Left lung (tissue), 10 donors: ENCODE data around the gene ADAMTS2. TPM values are rescaled to one million over a fixed set of nuclear protein-coding genes. Genes with fewer than 3 reads are reported as not detected.
A peak's percentile ranks its signal among the peaks of the same experiment; 100 is the strongest.

Experiments used
- ATAC-seq: fragments of 200-7000 bp; cut with Tn5 transposase; one replicate; pipeline ENCODE4 v1.9.1; 2020; ENCODE audit warnings: moderate library complexity
- DNase-seq, 4 donors: peaks; one replicate each; pipeline ENCODE4 v3.0.0-alpha.2; 2013 to 2020
- H3K27ac ChIP-seq, 2 donors: fragments of 200-600 bp; sonication (generic) in 1 of 2; one replicate each; pipeline versions ENCODE4 v1.5.0 to v1.8.0; 2020 to 2021
- H3K27me3 ChIP-seq, 2 donors: fragments of 200-600 bp; sonication (generic) in 1 of 2; one replicate each; pipeline versions ENCODE4 v1.5.0 to v1.8.0; 2020 to 2021
- H3K36me3 ChIP-seq, 2 donors: fragments of 200-600 bp; sonication (generic) in 1 of 2; one replicate each; pipeline versions ENCODE4 v1.5.0 to v1.8.0; 2020 to 2021
- H3K4me1 ChIP-seq, 2 donors: fragments of 200-600 bp; one replicate each; pipeline ENCODE4 v1.8.0; 2021
- H3K4me3 ChIP-seq, 2 donors: fragments of 200-600 bp; sonication (generic) in 1 of 2; one replicate each; pipeline versions ENCODE4 v1.5.0 to v1.8.0; 2020 to 2021; ENCODE audit warnings: mild to moderate bottlenecking in 1 of 2
- H3K9me3 ChIP-seq, 2 donors: fragments of 200-600 bp; sonication (generic) in 1 of 2; one replicate each; pipeline versions ENCODE4 v1.5.0 to v1.8.0; 2020 to 2021
- intact Hi-C, 2 donors: fragments of 100-400 bp; cut with DNase I; formaldehyde crosslinking; loops; one replicate each; pipeline versions ENCODE4 v1.11.2 to v1.14.2; 2022
- polyA plus RNA-seq, 6 donors: library from polyadenylated mRNA; unstranded; fragments of 120-200 nt; gene quantifications; one replicate each; pipeline ENCODE4 v1.2.1, GENCODE V29; 2013; ENCODE audit not compliant: insufficient read length in 6 of 6
- total RNA-seq, 2 donors: library from RNA; stranded (reverse); fragmentation: NEBNext Ultra II Directional; extraction: Animal tissue kit (Norgen Biotek cat#: 25700); gene quantifications; one replicate each; pipeline ENCODE4 v1.2.1, GENCODE V29; 2021
- TF ChIP-seq, protein P1 (sequence below), 2 donors: fragments of 200-600 bp; sonication (generic) in 1 of 2; IDR thresholded peaks; one replicate each; pipeline versions ENCODE4 v1.5.0 to v1.8.0; 2021; ENCODE audit warnings: antibody characterized with exemption in 2 of 2
- donor health status: DM: no; HTN: yes; CAD: no.
- donor health status: DM: no; HTN: no; CAD: no.

ADAMTS2 gene
- total and polyA plus RNA-seq, 8 donors: 27.5 to 68.2 (median 36.0) TPM

- Histone ChIP-seq H3K27ac (no peak overlapping the region), H3K4me3 (no peak overlapping the region), H3K9me3 (peaks cover 0 to 3% of the 10 kb centered on the region in 2 donors), H3K36me3 (no peaks in the 10 kb centered on the region), H3K4me1 (no peaks in the 10 kb centered on the region), H3K27me3 (peaks cover 0 to 7% of the 10 kb centered on the region in 2 donors)
- TF ChIP-seq, protein P1, sequence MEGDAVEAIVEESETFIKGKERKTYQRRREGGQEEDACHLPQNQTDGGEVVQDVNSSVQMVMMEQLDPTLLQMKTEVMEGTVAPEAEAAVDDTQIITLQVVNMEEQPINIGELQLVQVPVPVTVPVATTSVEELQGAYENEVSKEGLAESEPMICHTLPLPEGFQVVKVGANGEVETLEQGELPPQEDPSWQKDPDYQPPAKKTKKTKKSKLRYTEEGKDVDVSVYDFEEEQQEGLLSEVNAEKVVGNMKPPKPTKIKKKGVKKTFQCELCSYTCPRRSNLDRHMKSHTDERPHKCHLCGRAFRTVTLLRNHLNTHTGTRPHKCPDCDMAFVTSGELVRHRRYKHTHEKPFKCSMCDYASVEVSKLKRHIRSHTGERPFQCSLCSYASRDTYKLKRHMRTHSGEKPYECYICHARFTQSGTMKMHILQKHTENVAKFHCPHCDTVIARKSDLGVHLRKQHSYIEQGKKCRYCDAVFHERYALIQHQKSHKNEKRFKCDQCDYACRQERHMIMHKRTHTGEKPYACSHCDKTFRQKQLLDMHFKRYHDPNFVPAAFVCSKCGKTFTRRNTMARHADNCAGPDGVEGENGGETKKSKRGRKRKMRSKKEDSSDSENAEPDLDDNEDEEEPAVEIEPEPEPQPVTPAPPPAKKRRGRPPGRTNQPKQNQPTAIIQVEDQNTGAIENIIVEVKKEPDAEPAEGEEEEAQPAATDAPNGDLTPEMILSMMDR (IDR thresholded peaks at IDR 0.05): no peak
- DNase-seq: peak in 1 of 4 donors; percentile 42
- intact Hi-C loops: no loop called here
- ATAC-seq: no peak
Observed at GRCh38 chr5:179229331-179229831, 115.9 kb downstream of the ADAMTS2 start.

DNA sequence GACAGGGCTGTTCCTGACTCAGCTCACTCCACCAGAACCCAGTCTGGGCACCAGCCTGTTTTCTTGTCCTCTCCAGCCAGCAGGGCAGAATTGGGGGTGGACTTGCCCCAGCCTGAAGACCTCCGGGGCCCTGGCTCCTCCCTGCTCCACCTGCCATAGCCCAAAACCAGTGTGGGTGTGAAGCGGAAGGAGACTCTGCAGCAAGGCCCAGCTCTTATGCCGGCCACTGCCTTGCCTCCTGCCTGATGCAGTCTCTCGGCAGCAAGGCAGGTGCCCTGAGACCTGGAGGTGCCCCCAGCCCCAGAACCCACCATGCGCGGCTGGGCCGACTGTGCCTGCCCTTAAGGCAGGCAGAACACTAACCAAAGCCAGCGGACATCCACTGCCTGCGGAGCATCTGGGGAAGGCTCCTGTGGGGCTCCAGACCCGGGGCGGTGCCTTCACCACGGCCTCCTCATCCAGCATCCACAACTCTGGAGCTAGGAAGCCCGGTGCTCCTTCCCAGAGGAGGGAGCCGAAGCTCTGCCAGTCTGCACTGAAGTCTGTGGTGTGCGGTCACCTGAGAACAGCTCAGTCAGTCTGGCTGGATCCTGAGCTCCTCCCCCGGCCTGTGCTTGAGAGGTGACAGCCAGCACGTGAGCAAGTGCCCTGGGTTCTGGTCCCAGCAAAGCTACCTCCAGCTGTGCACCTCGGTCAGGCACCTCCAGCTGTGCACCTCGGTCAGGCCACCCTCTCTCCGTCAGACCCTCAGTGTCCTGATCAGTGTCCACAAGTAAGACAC lies 116.7 kb downstream of the ADAMTS2 start:
- no peak for ATAC-seq
- H3K9me3 ChIP-seq: peaks cover 0 to 11% of the 10 kb centered on the region in 2 donors
- intact Hi-C loops: no loop called here
- H3K27me3 ChIP-seq: no peaks in the 10 kb centered on the region
- H3K27ac ChIP-seq: no peak overlapping the region
- no peak overlapping the region for H3K4me3 ChIP-seq
- H3K4me1 ChIP-seq: no peaks in the 10 kb centered on the region
- TF ChIP-seq, protein P1 (IDR thresholded peaks at IDR 0.05): no peak
- no peaks in the 10 kb centered on the region for H3K36me3 ChIP-seq
- peak in 1 of 4 donors; percentile 62 for DNase-seq

GRCh38 chr5:179227580-179228311 lies 117.5 kb downstream of the ADAMTS2 start:
- DNase-seq: peak in 2 of 4 donors; percentile 33 to 74
- intact Hi-C loops: no loop called here

GRCh38 chr5:179227229-179227579 lies 118.1 kb downstream of the ADAMTS2 start:
- H3K9me3 ChIP-seq: peaks cover 0 to 12% of the 10 kb centered on the region in 2 donors
- DNase-seq: peak in 3 of 4 donors; percentile 29 to 51 (median 39)
- no peaks in the 10 kb centered on the region for H3K4me1 ChIP-seq
- no peak for ATAC-seq
- no peaks in the 10 kb centered on the region for H3K36me3 ChIP-seq
- intact Hi-C loops: no loop called here
- no peak overlapping the region for H3K4me3 ChIP-seq
- H3K27me3 ChIP-seq: no peaks in the 10 kb centered on the region
- TF ChIP-seq, protein P1 (IDR thresholded peaks at IDR 0.05): no peak
- no peak overlapping the region for H3K27ac ChIP-seq

More at GRCh38 chr5:179227580-179228311, 117.5 kb downstream of the ADAMTS2 start:
- no peaks in the 10 kb centered on the region for H3K27me3 ChIP-seq
- peak; percentile 45 for ATAC-seq
- no peak overlapping the region for H3K27ac ChIP-seq
- TF ChIP-seq, protein P1 (IDR thresholded peaks at IDR 0.05): no peak
- no peaks in the 10 kb centered on the region for H3K4me1 ChIP-seq
- H3K9me3 ChIP-seq: peaks cover 0 to 12% of the 10 kb centered on the region in 2 donors
- no peaks in the 10 kb centered on the region for H3K36me3 ChIP-seq
- no peak overlapping the region for H3K4me3 ChIP-seq

- TF ChIP-seq, protein P1 (IDR thresholded peaks at IDR 0.05): no peak
- no peak for ATAC-seq
- Histone ChIP-seq H3K27me3 (no peaks in the 10 kb centered on the region), H3K9me3 (peaks cover 0 to 12% of the 10 kb centered on the region in 2 donors), H3K4me3 (no peak overlapping the region), H3K36me3 (no peaks in the 10 kb centered on the region), H3K27ac (no peak overlapping the region), H3K4me1 (no peaks in the 10 kb centered on the region)
- intact Hi-C loops: no loop called here
- DNase-seq: no peak
Observed at GRCh38 chr5:179226696-179227095, 118.6 kb downstream of the ADAMTS2 start.
